HepG2 (cell line): ENCODE results near the gene HACD2. TPM values are rescaled to one million over a fixed set of nuclear protein-coding genes. Genes with fewer than 3 reads are reported as not detected.

Experiments used
- ATAC-seq: fragments of 200-7000 bp; cut with Tn5 transposase; 3 replicates; pipeline ENCODE4 v1.9.1; 2020; ENCODE audit warnings: mild to moderate bottlenecking, moderate library complexity
- BruUV-seq: library from RNA; stranded (reverse); fragments of 400-500 nt; replicated peaks from 2 replicates; lab custom pipeline; 2021; lab: Mats Ljungman, UMichigan
- CTCF ChIA-PET: fragments of 300-600 bp; formaldehyde crosslinking; extraction: SDS; loops from one replicate; lab custom pipeline; 2021; ENCODE audit warnings: low total read pairs, inconsistent platforms, low intra/inter-chr PET ratio; lab: Yijun Ruan, JAX
- POLR2A ChIA-PET: fragments of 350-600 bp; sonication (Branson Sonifier 250); formaldehyde crosslinking; loops from one replicate; lab custom pipeline; 2020; ENCODE audit warnings: antibody characterized with exemption, inconsistent platforms; lab: Yijun Ruan, JAX
- DNase-seq: peaks from one replicate; pipeline ENCODE4 v3.0.0-alpha.2; 2015; ENCODE audit warnings: low spot score
- FAIRE-seq: peaks from 3 replicates; lab custom pipeline; 2011; peaks lifted over from hg19 to GRCh38; lab: Jason Lieb, UNC
- H2AFZ ChIP-seq: one replicate; pipeline ENCODE4 v1.6.1; 2011; ENCODE audit warnings: low read length, inconsistent platforms
- H3K27ac ChIP-seq: fragments of 300-600 bp; 3 replicates; pipeline ENCODE4 v1.8.0; 2011; ENCODE audit warnings: mixed run types, mild to moderate bottlenecking, mixed read lengths, low read length, inconsistent platforms; ENCODE audit not compliant: insufficient read depth; ENCODE audit errors: extremely low read length
- H3K27me3 ChIP-seq, 2 experiments: fragments of 200-600 bp in 1 of 2; 2 replicates in 1 of 2; 3 replicates in 1 of 2; pipeline versions ENCODE4 v1.6.0 to v1.8.0; 2011; ENCODE audit warnings: low read length in 2 of 2, mild to moderate bottlenecking in 2 of 2, moderate library complexity in 2 of 2, inconsistent platforms in 1 of 2; ENCODE audit not compliant: insufficient read depth in 2 of 2, control insufficient read depth in 1 of 2
- H3K36me3 ChIP-seq, 2 experiments: fragments of 200-600 bp in 1 of 2; replicated peaks in 1 of 2; 2 replicates in 1 of 2; 3 replicates in 1 of 2; pipeline versions ENCODE4 v1.5.1 to v1.8.0; 2011; ENCODE audit warnings: low read length in 2 of 2, inconsistent platforms in 1 of 2; ENCODE audit not compliant: insufficient read depth in 2 of 2, control insufficient read depth in 1 of 2
- H3K4me1 ChIP-seq: 2 replicates; pipeline ENCODE4 v1.5.1; 2012; ENCODE audit warnings: low read length, inconsistent platforms; ENCODE audit not compliant: insufficient read depth
- H3K4me2 ChIP-seq: 2 replicates; pipeline ENCODE4 v1.6.0; 2011; ENCODE audit warnings: low read depth, low read length, inconsistent platforms
- H3K4me3 ChIP-seq, 3 experiments: fragments of 200-600 bp in 1 of 3; sonication (generic), shearing (Covaris generic) in 1 of 3; replicated peaks in 1 of 3; 2 replicates each; pipeline ENCODE4 v1.5.1; 2011 to 2016; ENCODE audit warnings: low read length in 3 of 3, inconsistent platforms in 2 of 3, low read depth in 2 of 3, mild to moderate bottlenecking in 2 of 3, control low read depth in 1 of 3, mixed read lengths in 1 of 3; ENCODE audit not compliant: insufficient read depth in 1 of 3
- H3K79me2 ChIP-seq: one replicate; pipeline ENCODE4 v1.6.1; 2011; ENCODE audit warnings: low read length, inconsistent platforms; ENCODE audit not compliant: insufficient read depth
- H3K9ac ChIP-seq: 2 replicates; pipeline ENCODE4 v1.6.0; 2011; ENCODE audit warnings: mild to moderate bottlenecking, low read depth, low read length, inconsistent platforms; ENCODE audit not compliant: insufficient read depth
- H3K9me3 ChIP-seq: 2 replicates; pipeline ENCODE4 v1.5.1; 2012; ENCODE audit warnings: mild to moderate bottlenecking, low read length
- H4K20me1 ChIP-seq: 2 replicates; pipeline ENCODE4 v1.6.0; 2011; ENCODE audit warnings: inconsistent platforms, mild to moderate bottlenecking, low read length, moderate library complexity; ENCODE audit not compliant: insufficient read depth
- CEBPB ChIP-seq: IDR thresholded peaks from 2 replicates; pipeline ENCODE4 v1.6.1; 2011; ENCODE audit warnings: low read depth, low read length, improper control_type of control experiment, borderline replicate concordance
- TAF1 ChIP-seq: sonication (generic); formaldehyde crosslinking; IDR thresholded peaks from 2 replicates; pipeline ENCODE4 v1.4.0; 2020; ENCODE audit warnings: missing genetic modification reagents
- ZFP37 ChIP-seq: sonication (generic); formaldehyde crosslinking; IDR thresholded peaks from 2 replicates; pipeline ENCODE4 v1.4.0; 2020; ENCODE audit warnings: missing genetic modification reagents, borderline replicate concordance
- ZNF367 ChIP-seq: sonication (generic); formaldehyde crosslinking; IDR thresholded peaks from 2 replicates; pipeline ENCODE4 v1.4.0; 2020; ENCODE audit warnings: missing genetic modification reagents, borderline replicate concordance
- ZNF850 ChIP-seq: sonication (generic); formaldehyde crosslinking; conservative IDR thresholded peaks from 2 replicates; pipeline ENCODE4 v1.9.0; 2021; ENCODE audit warnings: mild to moderate bottlenecking, missing genetic modification reagents
- WGBS: methylation state at CpG from one replicate; pipeline ENCODE4 v1.1.6; 2017; ENCODE audit warnings: low lambda C conversion rate; 5-methylcytosine and 5-hydroxymethylcytosine counted together
- in situ Hi-C: cut with HindIII; loops from 2 replicates; pipeline ENCODE4 v1.10.0; 2017; ENCODE audit warnings: low pct_unique_long_range_greater_than_20kb; ENCODE audit not compliant: extremely low pct_ligation_motif_present
- intact Hi-C: fragments of 100-400 bp; cut with micrococcal nuclease; formaldehyde crosslinking; loops from one replicate; pipeline ENCODE4 v1.10.0; 2022; ENCODE audit not compliant: unreplicated experiment
- polyA plus RNA-seq, 8 experiments: library from polyadenylated mRNA; depleted of rRNA in 3 of 8; stranded (reverse) in 7 of 8; unstranded in 1 of 8; fragments of >200 nt; fragmentation: Illumina TruSeq in 4 of 8; extraction: Trizol in 4 of 8; gene quantifications; 2 replicates each; pipeline versions ENCODE4 v1.2.1 to v1.2.3, GENCODE V29; 2011 to 2016; ENCODE audit warnings: low read depth in 4 of 8, missing spikeins in 1 of 8, mixed read lengths in 1 of 8; ENCODE audit not compliant: insufficient read depth in 1 of 8
- total RNA-seq, 5 experiments: library from RNA; depleted of rRNA; stranded (reverse); fragments of >200 nt; fragmentation: Illumina TruSeq; extraction: Trizol; gene quantifications; 2 replicates each; pipeline ENCODE4 v1.2.3, GENCODE V29; 2016; ENCODE audit warnings: low read depth in 1 of 5
- TF ChIP-seq, protein P1 (sequence below): sonication (generic); formaldehyde crosslinking; conservative IDR thresholded peaks from 2 replicates; pipeline ENCODE4 v1.8.0; 2022; ENCODE audit warnings: missing genetic modification reagents

The HACD2 gene
- total and polyA plus RNA-seq, 2 of the 13 experiments (the other 11 are each of a cell fraction or from before 2014, with no cell fraction given), result 47.0 to 50.4 TPM

DNA sequence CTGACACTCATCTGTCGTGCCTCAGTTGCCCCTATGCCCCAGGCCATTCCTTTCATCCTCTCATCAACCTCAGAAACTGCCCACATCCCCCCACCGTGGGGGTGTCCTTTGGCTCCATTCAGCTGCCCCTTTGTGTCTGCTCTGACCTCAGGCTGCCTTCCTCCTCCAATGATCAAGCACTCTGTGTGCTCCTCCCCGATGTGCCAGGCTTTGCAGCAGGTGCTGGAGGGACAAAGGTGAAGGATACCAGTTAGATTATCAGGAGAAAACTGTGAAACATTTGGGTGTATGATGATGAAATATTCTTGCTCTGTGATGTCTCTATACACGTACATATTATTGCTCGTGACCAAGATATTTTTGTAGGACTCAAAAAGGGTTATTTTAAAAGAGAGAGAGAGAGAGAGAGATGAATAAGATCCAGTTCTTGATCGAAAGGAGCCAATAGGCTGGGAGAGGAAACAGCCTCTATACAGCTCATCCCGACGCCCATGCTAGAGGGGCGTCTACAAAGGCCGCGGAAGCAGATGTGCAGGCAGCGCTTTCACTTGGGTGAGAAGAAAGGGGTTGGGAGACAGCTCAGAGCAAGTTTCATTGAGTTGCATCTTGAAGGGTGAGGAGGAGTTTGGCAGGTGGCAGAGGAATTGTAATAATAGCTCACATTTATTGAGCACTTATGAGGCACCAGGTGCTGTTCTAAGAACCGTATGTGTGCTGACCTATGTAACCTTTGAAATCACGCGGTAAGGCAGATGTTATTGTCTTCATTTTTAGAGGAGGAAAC is 107.7 kb downstream of the HACD2 start:
- H2AFZ ChIP-seq, result no peak overlapping the region
- ATAC-seq (no peak), DNase-seq (no peak), FAIRE-seq (no peak)
- BruUV-seq, result no TSS peak
- WGBS, result 48% methylated on average over 15 of the region's 15 CpGs
- no peak overlapping the region for H3K27ac ChIP-seq
- in situ Hi-C loops (no loop called here), intact Hi-C loops (no loop called here)
- TF ChIP-seq CEBPB (peak; percentile 11; the same call in 1 of the 2 replicates), ZNF367 (CRISPR knock-in tag) (no peak), ZFP37 (CRISPR knock-in tag) (no peak), TAF1 (CRISPR knock-in tag) (no peak), ZNF850 (CRISPR knock-in tag) (no peak)
- TF ChIP-seq, protein P1, sequence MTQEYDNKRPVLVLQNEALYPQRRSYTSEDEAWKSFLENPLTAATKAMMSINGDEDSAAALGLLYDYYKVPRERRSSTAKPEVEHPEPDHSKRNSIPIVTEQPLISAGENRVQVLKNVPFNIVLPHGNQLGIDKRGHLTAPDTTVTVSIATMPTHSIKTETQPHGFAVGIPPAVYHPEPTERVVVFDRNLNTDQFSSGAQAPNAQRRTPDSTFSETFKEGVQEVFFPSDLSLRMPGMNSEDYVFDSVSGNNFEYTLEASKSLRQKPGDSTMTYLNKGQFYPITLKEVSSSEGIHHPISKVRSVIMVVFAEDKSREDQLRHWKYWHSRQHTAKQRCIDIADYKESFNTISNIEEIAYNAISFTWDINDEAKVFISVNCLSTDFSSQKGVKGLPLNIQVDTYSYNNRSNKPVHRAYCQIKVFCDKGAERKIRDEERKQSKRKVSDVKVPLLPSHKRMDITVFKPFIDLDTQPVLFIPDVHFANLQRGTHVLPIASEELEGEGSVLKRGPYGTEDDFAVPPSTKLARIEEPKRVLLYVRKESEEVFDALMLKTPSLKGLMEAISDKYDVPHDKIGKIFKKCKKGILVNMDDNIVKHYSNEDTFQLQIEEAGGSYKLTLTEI (CRISPR knock-in tag), result no peak
- no peak overlapping the region for H3K9ac ChIP-seq
- POLR2A ChIA-PET, result no interaction called here
- no peak overlapping the region for H3K4me3 ChIP-seq
- H3K9me3 ChIP-seq, result no peaks in the 10 kb centered on the region
- H4K20me1 ChIP-seq, result no peaks in the 10 kb centered on the region
- no peak overlapping the region for H3K4me2 ChIP-seq
- H3K79me2 ChIP-seq, result no peaks in the 10 kb centered on the region
- H3K27me3 ChIP-seq, result peaks cover 2 to 35% of the 10 kb centered on the region in 2 experiments; a peak in 3 of 5 replicates
- no peaks in the 10 kb centered on the region for H3K36me3 ChIP-seq
- CTCF ChIA-PET, result no interaction called here
- no peaks in the 10 kb centered on the region for H3K4me1 ChIP-seq
